H1 (cell line): ENCODE measurements around the gene CHD3.

ENCODE experiments used
- CTCF ChIP-seq, 3 experiments: IDR thresholded peaks; 1 replicate in 2 of 3; 2 replicates in 1 of 3; pipeline versions ENCODE4 v1.5.1 to v1.6.1; 2011; ENCODE audit warnings: low read length in 3 of 3, mild to moderate bottlenecking in 3 of 3, inconsistent platforms in 2 of 3, low read depth in 1 of 3, moderate library complexity in 1 of 3; ENCODE audit not compliant: insufficient read depth in 1 of 3; ENCODE audit errors: control extremely low read depth in 1 of 3
- EP300 ChIP-seq, 2 experiments: IDR thresholded peaks; 1 replicate in 1 of 2; 2 replicates in 1 of 2; pipeline ENCODE4 v1.6.1; 2011 to 2012; ENCODE audit warnings: low read depth in 2 of 2, low read length in 2 of 2, mild to moderate bottlenecking in 2 of 2, borderline replicate concordance in 1 of 2, inconsistent platforms in 1 of 2, moderate library complexity in 1 of 2
- JUN ChIP-seq: IDR thresholded peaks from 2 replicates; pipeline ENCODE4 v1.6.1; 2011; ENCODE audit warnings: low read depth, mild to moderate bottlenecking, improper control_type of control experiment, low read length
- MAX ChIP-seq: IDR thresholded peaks from 2 replicates; pipeline ENCODE4 v1.6.1; 2012; ENCODE audit warnings: inconsistent platforms
- POLR2AphosphoS5 ChIP-seq: IDR thresholded peaks from 2 replicates; pipeline ENCODE4 v1.6.1; 2011; ENCODE audit warnings: low read depth, low read length
- TAF1 ChIP-seq: IDR thresholded peaks from 2 replicates; pipeline ENCODE4 v1.6.1; 2011; ENCODE audit warnings: mild to moderate bottlenecking, low read depth, low read length
- ZNF274 ChIP-seq: IDR thresholded peaks from 2 replicates; pipeline ENCODE4 v1.7.0; 2012; ENCODE audit warnings: low read length, borderline replicate concordance; ENCODE audit errors: extremely low read depth

- TF ChIP-seq TAF1 = no peak
- no peak for TF ChIP-seq ZNF274
- no peak for TF ChIP-seq POLR2AphosphoS5
- no peak for TF ChIP-seq EP300 (IDR thresholded peaks at IDR 0.05; ENCODE audit: borderline replicate concordance in 1 of 2, low read depth in 2 of 2, low read length in 2 of 2)
- no peak for TF ChIP-seq CTCF (IDR thresholded peaks at IDR 0.05; ENCODE audit: control extremely low read depth in 1 of 3, insufficient read depth in 1 of 3, low read depth in 1 of 3, low read length in 3 of 3)
- no peak for TF ChIP-seq MAX
- TF ChIP-seq JUN = no peak
Measured at GRCh38 chr17:7846063-7846735, 42.4 kb upstream of the CHD3 start.
